ENCODE data around the gene CLCNKB.
"Not testable (repeated sequence)": the region's sequence is repeated elsewhere in the genome, so short reads cannot be mapped to it uniquely, and the experiment has no call there.

CLCNKB gene

GRCh38 chr1:16038620-16038912 lies 5.0 kb upstream of the CLCNKB start:
- TF ChIP-seq, protein P1, sequence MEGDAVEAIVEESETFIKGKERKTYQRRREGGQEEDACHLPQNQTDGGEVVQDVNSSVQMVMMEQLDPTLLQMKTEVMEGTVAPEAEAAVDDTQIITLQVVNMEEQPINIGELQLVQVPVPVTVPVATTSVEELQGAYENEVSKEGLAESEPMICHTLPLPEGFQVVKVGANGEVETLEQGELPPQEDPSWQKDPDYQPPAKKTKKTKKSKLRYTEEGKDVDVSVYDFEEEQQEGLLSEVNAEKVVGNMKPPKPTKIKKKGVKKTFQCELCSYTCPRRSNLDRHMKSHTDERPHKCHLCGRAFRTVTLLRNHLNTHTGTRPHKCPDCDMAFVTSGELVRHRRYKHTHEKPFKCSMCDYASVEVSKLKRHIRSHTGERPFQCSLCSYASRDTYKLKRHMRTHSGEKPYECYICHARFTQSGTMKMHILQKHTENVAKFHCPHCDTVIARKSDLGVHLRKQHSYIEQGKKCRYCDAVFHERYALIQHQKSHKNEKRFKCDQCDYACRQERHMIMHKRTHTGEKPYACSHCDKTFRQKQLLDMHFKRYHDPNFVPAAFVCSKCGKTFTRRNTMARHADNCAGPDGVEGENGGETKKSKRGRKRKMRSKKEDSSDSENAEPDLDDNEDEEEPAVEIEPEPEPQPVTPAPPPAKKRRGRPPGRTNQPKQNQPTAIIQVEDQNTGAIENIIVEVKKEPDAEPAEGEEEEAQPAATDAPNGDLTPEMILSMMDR (IDR thresholded peaks at IDR 0.05), result no peak
- no peaks in the 10 kb centered on the region for H3K36me3 ChIP-seq
- H3K4me3 ChIP-seq (ENCODE audit: low read depth in 1 of 2, low read length in 1 of 2), result no peak overlapping the region
- no peaks in the 10 kb centered on the region for H3K4me1 ChIP-seq (ENCODE audit: control insufficient read depth in 1 of 2, insufficient read depth in 1 of 2, low read depth in 1 of 2, low read length in 1 of 2)
- H3K27ac ChIP-seq, result no peak overlapping the region
- H3K9me3 ChIP-seq, result no peaks in the 10 kb centered on the region
- no peaks in the 10 kb centered on the region for H3K27me3 ChIP-seq

DNA sequence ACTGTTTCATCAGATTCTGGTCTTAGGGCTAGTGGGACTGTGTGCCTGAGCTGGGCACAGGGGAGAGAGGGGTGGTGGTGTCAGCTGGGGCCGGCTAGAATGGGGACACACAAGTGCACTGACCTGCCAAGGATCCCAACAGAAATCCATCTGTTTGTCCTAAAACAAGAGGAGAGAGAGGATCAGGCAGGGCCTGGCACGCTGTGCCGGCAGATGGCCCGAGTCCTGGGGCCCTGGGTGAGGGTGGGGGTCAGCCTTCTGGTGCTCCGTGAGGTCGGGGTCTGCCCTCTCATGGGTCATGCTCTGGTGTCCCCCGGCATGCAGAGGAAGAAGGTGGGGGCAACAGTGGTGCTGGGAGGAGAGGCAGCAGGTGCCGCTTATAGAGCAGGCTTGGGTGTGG lies 3.7 kb upstream of the CLCNKB start:
- H3K27me3 ChIP-seq; H3K36me3 ChIP-seq; H3K4me1 ChIP-seq (ENCODE audit: control insufficient read depth in 1 of 2, insufficient read depth in 1 of 2, low read depth in 1 of 2, low read length in 1 of 2); H3K27ac ChIP-seq; H3K9me3 ChIP-seq; H3K4me3 ChIP-seq (ENCODE audit: low read depth in 1 of 2, low read length in 1 of 2): not testable (repeated sequence)

DNA sequence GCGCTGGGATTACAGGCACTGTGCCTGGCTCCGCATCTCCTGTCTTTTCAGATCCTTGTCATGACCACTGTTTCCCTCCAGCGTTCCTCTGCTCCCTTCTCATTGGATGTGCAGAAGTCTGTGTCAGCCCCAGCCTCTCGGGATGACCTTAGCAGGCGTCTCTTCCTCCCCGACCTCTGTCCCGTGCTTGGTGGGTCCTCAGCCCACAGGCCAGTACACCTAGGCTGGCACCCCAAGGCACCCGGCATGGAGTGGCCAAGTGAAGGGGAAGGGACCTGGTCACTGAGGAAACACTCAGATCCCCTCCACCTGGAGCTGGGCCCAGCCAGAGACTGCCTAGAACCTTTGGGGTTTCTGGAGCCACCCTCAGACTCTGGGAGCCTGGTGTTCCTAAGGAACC lies 2.4 kb upstream of the CLCNKB start:
- TF ChIP-seq, protein P1 (IDR thresholded peaks at IDR 0.05), result no peak
- Histone ChIP-seq H3K9me3 (no peaks in the 10 kb centered on the region), H3K27ac (no peak overlapping the region), H3K4me1 (ENCODE audit: control insufficient read depth in 1 of 2, insufficient read depth in 1 of 2, low read depth in 1 of 2, low read length in 1 of 2) (no peaks in the 10 kb centered on the region), H3K27me3 (no peaks in the 10 kb centered on the region), H3K4me3 (ENCODE audit: low read depth in 1 of 2, low read length in 1 of 2) (no peak overlapping the region), H3K36me3 (no peaks in the 10 kb centered on the region)

- no peak overlapping the region for H3K4me3 ChIP-seq (ENCODE audit: low read depth in 1 of 2, low read length in 1 of 2)
- TF ChIP-seq, protein P1 (IDR thresholded peaks at IDR 0.05), result no peak
Measured at GRCh38 chr1:16042096-16042495, 1.5 kb upstream of the CLCNKB start.

GRCh38 chr1:16042654-16043053 lies 928 bp upstream of the CLCNKB start:
- not testable (repeated sequence) for H3K36me3 ChIP-seq; H3K27me3 ChIP-seq; H3K4me3 ChIP-seq (ENCODE audit: low read depth in 1 of 2, low read length in 1 of 2); H3K4me1 ChIP-seq (ENCODE audit: control insufficient read depth in 1 of 2, insufficient read depth in 1 of 2, low read depth in 1 of 2, low read length in 1 of 2); H3K9me3 ChIP-seq; H3K27ac ChIP-seq

More at GRCh38 chr1:16042096-16042495, 1.5 kb upstream of the CLCNKB start:
- H3K4me1 ChIP-seq (ENCODE audit: control insufficient read depth in 1 of 2, insufficient read depth in 1 of 2, low read depth in 1 of 2, low read length in 1 of 2), result no peaks in the 10 kb centered on the region
- H3K9me3 ChIP-seq, result no peaks in the 10 kb centered on the region
- peaks cover 4% of the 10 kb centered on the region for H3K27me3 ChIP-seq
- H3K27ac ChIP-seq, result no peak overlapping the region
- H3K36me3 ChIP-seq, result no peaks in the 10 kb centered on the region

DNA sequence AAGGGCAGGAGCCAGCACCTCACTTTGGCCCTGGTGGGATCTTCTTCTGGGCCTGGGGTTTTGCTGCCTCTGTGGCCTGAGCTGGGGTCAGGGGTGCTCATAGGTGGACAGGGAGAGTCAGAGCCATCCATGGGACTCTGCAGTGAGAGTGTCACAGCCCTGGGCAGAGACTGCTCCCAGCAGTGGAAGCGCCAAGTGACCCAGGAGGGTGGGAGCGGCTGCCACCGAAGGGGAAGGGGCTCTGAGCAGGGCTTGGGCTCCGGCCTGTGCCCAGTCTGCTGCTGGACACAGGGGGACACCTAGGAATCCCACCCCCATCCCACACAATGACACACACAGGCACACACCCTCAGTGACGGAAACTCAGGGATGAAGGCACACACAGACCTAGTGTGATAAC lies 368 bp downstream of the CLCNKB start:
- Histone ChIP-seq H3K27me3 (peaks cover 22% of the 10 kb centered on the region), H3K36me3 (no peaks in the 10 kb centered on the region), H3K27ac (no peak overlapping the region), H3K4me3 (ENCODE audit: low read depth in 1 of 2, low read length in 1 of 2) (no peak overlapping the region), H3K4me1 (ENCODE audit: control insufficient read depth in 1 of 2, insufficient read depth in 1 of 2, low read depth in 1 of 2, low read length in 1 of 2) (peaks cover 3 to 5% of the 10 kb centered on the region in 2 experiments), H3K9me3 (no peaks in the 10 kb centered on the region)
- TF ChIP-seq, protein P1 (IDR thresholded peaks at IDR 0.05), result no peak

- TF ChIP-seq, protein P1 (IDR thresholded peaks at IDR 0.05), result no peak
- Histone ChIP-seq H3K27me3 (peaks cover 30% of the 10 kb centered on the region), H3K4me1 (ENCODE audit: control insufficient read depth in 1 of 2, insufficient read depth in 1 of 2, low read depth in 1 of 2, low read length in 1 of 2) (peaks cover 3 to 6% of the 10 kb centered on the region in 2 experiments)
Measured at GRCh38 chr1:16046842-16047241, 3.3 kb downstream of the CLCNKB start.

More at GRCh38 chr1:16046842-16047241, 3.3 kb downstream of the CLCNKB start:
- H3K9me3 ChIP-seq, result no peaks in the 10 kb centered on the region
- no peak overlapping the region for H3K4me3 ChIP-seq (ENCODE audit: low read depth in 1 of 2, low read length in 1 of 2)
- no peaks in the 10 kb centered on the region for H3K36me3 ChIP-seq
- no peak overlapping the region for H3K27ac ChIP-seq
